ENCODE results near the gene ARID5B. TPM values are rescaled to one million over a fixed set of nuclear protein-coding genes. Genes with fewer than 3 reads are reported as not detected.

The ARID5B gene
- total and polyA plus RNA-seq, 2 donors (not counting 1 experiment from before 2014, with no cell fraction given) = 22.4 to 237 TPM

DNA sequence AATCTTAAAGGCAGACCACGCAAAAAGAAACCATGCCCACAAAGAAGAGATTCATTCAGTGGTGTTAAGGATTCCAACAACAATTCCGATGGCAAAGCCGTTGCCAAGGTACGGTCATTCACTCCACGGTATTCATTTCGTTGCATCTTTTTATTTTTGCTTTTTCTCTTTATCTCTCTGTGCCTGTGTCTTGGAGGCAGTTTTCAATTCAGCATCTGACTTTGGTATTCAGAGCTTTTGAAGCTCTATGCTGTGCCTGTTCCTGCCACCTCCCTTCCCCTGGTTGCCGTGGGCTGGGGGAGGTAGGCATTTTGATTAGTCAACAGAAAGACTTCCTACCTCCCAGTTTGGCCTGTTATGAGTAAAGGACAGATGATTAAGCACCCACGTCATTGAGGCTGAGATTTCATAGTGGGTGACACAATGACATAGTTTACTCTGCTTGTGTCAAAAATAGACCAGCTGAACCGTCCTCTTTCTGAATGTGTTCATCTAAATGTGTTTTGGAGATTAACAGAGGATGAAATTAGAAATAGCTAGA is 149.5 kb downstream of the ARID5B start:
- DNase-seq (peak; percentile 82), ATAC-seq (ENCODE audit: low read depth) (peak; percentile 69)
- H3K4me3 Mint-ChIP-seq = peak overlapping the region; percentile 85
- H3K4me1 Mint-ChIP-seq = peaks cover 96% of the 10 kb centered on the region
- peak overlapping the region; percentile 86 for H3K27ac Mint-ChIP-seq
- H3K9me3 ChIP-seq (ENCODE audit: control extremely low read depth in 1 of 3, control insufficient read depth in 2 of 3, insufficient read depth in 1 of 3, low read length in 2 of 3) = peaks cover 0 to 6% (median 1%) of the 10 kb centered on the region in 3 donors
- no peak overlapping the region for H2AFZ ChIP-seq (ENCODE audit: insufficient read depth, low read depth, low read length, poor library complexity, severe bottlenecking)
- CTCF ChIA-PET = interaction anchor here (0.8 to 3.7 kb wide), 12 partner anchors 11 to 300 kb away, joined by 3 to 40 read pairs (median 4); no protein-coding TSS in a partner anchor
- peak overlapping the region; percentile 85 to 92 for H3K27ac ChIP-seq (ENCODE audit: low read length in 2 of 2)
- no peak for TF ChIP-seq EZH2 (IDR thresholded peaks at IDR 0.05; ENCODE audit: borderline replicate concordance, insufficient read depth, low read depth, low read length, poor library complexity, severe bottlenecking)
- TF ChIP-seq, protein P1, sequence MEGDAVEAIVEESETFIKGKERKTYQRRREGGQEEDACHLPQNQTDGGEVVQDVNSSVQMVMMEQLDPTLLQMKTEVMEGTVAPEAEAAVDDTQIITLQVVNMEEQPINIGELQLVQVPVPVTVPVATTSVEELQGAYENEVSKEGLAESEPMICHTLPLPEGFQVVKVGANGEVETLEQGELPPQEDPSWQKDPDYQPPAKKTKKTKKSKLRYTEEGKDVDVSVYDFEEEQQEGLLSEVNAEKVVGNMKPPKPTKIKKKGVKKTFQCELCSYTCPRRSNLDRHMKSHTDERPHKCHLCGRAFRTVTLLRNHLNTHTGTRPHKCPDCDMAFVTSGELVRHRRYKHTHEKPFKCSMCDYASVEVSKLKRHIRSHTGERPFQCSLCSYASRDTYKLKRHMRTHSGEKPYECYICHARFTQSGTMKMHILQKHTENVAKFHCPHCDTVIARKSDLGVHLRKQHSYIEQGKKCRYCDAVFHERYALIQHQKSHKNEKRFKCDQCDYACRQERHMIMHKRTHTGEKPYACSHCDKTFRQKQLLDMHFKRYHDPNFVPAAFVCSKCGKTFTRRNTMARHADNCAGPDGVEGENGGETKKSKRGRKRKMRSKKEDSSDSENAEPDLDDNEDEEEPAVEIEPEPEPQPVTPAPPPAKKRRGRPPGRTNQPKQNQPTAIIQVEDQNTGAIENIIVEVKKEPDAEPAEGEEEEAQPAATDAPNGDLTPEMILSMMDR (IDR thresholded peaks at IDR 0.05) = no peak
- intact Hi-C loops (cut with micrococcal nuclease) = loop anchor here (1.0 to 10.0 kb wide), 6 partner anchors 13 to 296 kb away; no protein-coding TSS in a partner anchor
- peaks cover 0 to 45% of the 10 kb centered on the region in 2 experiments for H3K36me3 ChIP-seq (replicated peaks in 1 of 2; ENCODE audit: control extremely low read depth in 1 of 2, control insufficient read depth in 1 of 2, extremely low read depth in 1 of 2, insufficient read depth in 2 of 2, low read length in 1 of 2)
- H3K4me1 ChIP-seq (ENCODE audit: control insufficient read depth in 2 of 2, insufficient read depth in 2 of 2, low read length in 2 of 2) = peaks cover 92 to 96% of the 10 kb centered on the region in 2 donors
- H3K27me3 ChIP-seq (replicated peaks in 1 of 4; ENCODE audit: control extremely low read depth in 1 of 4, control insufficient read depth in 3 of 4, insufficient read depth in 4 of 4, low read length in 3 of 4) = no peaks in the 10 kb centered on the region
- peaks cover 95% of the 10 kb centered on the region for H3K79me2 ChIP-seq (ENCODE audit: control insufficient read depth, insufficient read depth, low read length)
- H3K9me3 Mint-ChIP-seq (ENCODE audit: insufficient read depth) = no peaks in the 10 kb centered on the region
- H3K27me3 Mint-ChIP-seq = no peaks in the 10 kb centered on the region
- peak overlapping the region in 4 of 5 experiments; percentile 39 to 60 (median 44) for H3K4me3 ChIP-seq (ENCODE audit: control extremely low read depth in 1 of 5, extremely low read depth in 1 of 5, insufficient read depth in 1 of 5, low read depth in 2 of 5, low read length in 4 of 5)
- 74% methylated on average over 6 of the region's 9 CpGs for WGBS (ENCODE audit: insufficient coverage)
- H3K9ac ChIP-seq (ENCODE audit: low read length) = peak overlapping the region; percentile 69
- POLR2A ChIA-PET = interaction anchor here (0.6 to 3.6 kb wide), 6 partner anchors 8 to 300 kb away, joined by 3 to 24 read pairs (median 6); partner anchors contain the start of gene ARID5B
- H3K4me2 ChIP-seq (replicated peaks; ENCODE audit: low read depth, low read length, poor library complexity, severe bottlenecking) = peak overlapping the region; percentile 70
- H4K20me1 ChIP-seq (ENCODE audit: control insufficient read depth, insufficient read depth, low read length, poor library complexity, severe bottlenecking) = no peaks in the 10 kb centered on the region

DNA sequence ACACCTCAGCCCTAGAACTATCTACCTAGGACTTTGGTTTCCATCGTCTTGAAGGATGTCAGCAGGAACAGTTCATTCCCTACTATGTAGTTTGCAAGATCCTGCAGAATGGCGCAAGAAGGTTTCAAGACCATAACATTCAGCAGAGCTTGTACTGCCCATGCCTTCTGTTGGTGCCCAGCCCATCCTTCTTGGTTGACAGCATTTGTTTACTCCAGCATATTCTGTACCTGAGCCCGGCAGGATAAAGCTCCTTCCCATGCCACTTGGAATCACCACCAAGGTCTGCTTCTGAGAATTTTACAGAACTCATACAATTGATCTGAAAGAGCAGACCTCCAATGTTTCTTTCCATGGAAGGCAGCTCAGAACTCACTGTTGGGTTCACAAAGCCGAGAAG is 150.8 kb downstream of the ARID5B start:
- Mint-ChIP-seq H3K4me3 (peak overlapping the region; percentile 79), H3K4me1 (peaks cover 93% of the 10 kb centered on the region), H3K9me3 (ENCODE audit: insufficient read depth) (no peaks in the 10 kb centered on the region), H3K27me3 (no peaks in the 10 kb centered on the region), H3K27ac (peak overlapping the region; percentile 91)
- Histone ChIP-seq H4K20me1 (ENCODE audit: control insufficient read depth, insufficient read depth, low read length, poor library complexity, severe bottlenecking) (no peaks in the 10 kb centered on the region), H3K9me3 (ENCODE audit: control extremely low read depth in 1 of 3, control insufficient read depth in 2 of 3, insufficient read depth in 1 of 3, low read length in 2 of 3) (peaks cover 0 to 6% (median 1%) of the 10 kb centered on the region in 3 donors), H3K4me3 (ENCODE audit: control extremely low read depth in 1 of 5, extremely low read depth in 1 of 5, insufficient read depth in 1 of 5, low read depth in 2 of 5, low read length in 4 of 5) (peak overlapping the region in 1 of 5 experiments; percentile 10), H3K27ac (ENCODE audit: low read length in 2 of 2) (peak overlapping the region in 1 of 2 donors; percentile 92), H3K27me3 (replicated peaks in 1 of 4; ENCODE audit: control extremely low read depth in 1 of 4, control insufficient read depth in 3 of 4, insufficient read depth in 4 of 4, low read length in 3 of 4) (no peaks in the 10 kb centered on the region), H3K36me3 (replicated peaks in 1 of 2; ENCODE audit: control extremely low read depth in 1 of 2, control insufficient read depth in 1 of 2, extremely low read depth in 1 of 2, insufficient read depth in 2 of 2, low read length in 1 of 2) (peaks cover 0 to 58% of the 10 kb centered on the region in 2 experiments), H3K4me1 (ENCODE audit: control insufficient read depth in 2 of 2, insufficient read depth in 2 of 2, low read length in 2 of 2) (peaks cover 83 to 93% of the 10 kb centered on the region in 2 donors), H3K79me2 (ENCODE audit: control insufficient read depth, insufficient read depth, low read length) (peaks cover 94% of the 10 kb centered on the region), H2AFZ (ENCODE audit: insufficient read depth, low read depth, low read length, poor library complexity, severe bottlenecking) (no peak overlapping the region), H3K4me2 (replicated peaks; ENCODE audit: low read depth, low read length, poor library complexity, severe bottlenecking) (peak overlapping the region; percentile 59), H3K9ac (ENCODE audit: low read length) (no peak overlapping the region)
- intact Hi-C loops (cut with micrococcal nuclease) = loop anchor here (10.0 kb wide), 1 partner anchor 297 kb away; no protein-coding TSS in a partner anchor
- DNase-seq (no peak), ATAC-seq (ENCODE audit: low read depth) (no peak)
- WGBS (ENCODE audit: insufficient coverage) = 100% methylated on average over 4 of the region's 4 CpGs
- ChIA-PET CTCF (interaction anchor here (1.1 to 6.3 kb wide), 3 partner anchors 13 to 212 kb away, joined by 3 to 49 read pairs (median 32); partner anchors contain the start of gene ARID5B), POLR2A (interaction anchor here (0.7 to 1.0 kb wide), 2 partner anchors 60 to 155 kb away, joined by 3 to 7 read pairs; no protein-coding TSS in a partner anchor)
- TF ChIP-seq EZH2 (IDR thresholded peaks at IDR 0.05; ENCODE audit: borderline replicate concordance, insufficient read depth, low read depth, low read length, poor library complexity, severe bottlenecking) = no peak
- TF ChIP-seq, protein P1 (IDR thresholded peaks at IDR 0.05) = no peak

Measured in B cell (primary cell).